ENCODE data around the gene CRIM1. TPM values are rescaled to one million over a fixed set of nuclear protein-coding genes. Genes with fewer than 3 reads are reported as not detected.

Gene CRIM1
- total RNA-seq, 1 experiment from 2014 or later, result 27.6 TPM

- Histone ChIP-seq H3K9me3 (ENCODE audit: control insufficient read depth, low read depth, low read length) (peaks cover 10% of the 10 kb centered on the region), H2BK5ac (ENCODE audit: insufficient read length, low read length) (no peak overlapping the region), H4K5ac (ENCODE audit: insufficient read length, low read depth, low read length) (no peak overlapping the region), H3K27me3 (ENCODE audit: insufficient read depth, low read length) (no peaks in the 10 kb centered on the region), H4K91ac (ENCODE audit: insufficient read length, low read depth, low read length) (no peak overlapping the region), H3K4me2 (ENCODE audit: insufficient read depth, insufficient read length, low read length) (no peak overlapping the region), H2BK12ac (ENCODE audit: insufficient read length, low read depth, low read length) (no peak overlapping the region), H3K4ac (ENCODE audit: low read depth, low read length) (no peak overlapping the region), H2BK120ac (ENCODE audit: low read depth, low read length, poor library complexity, severe bottlenecking) (no peak overlapping the region), H3K79me1 (ENCODE audit: insufficient read depth, low read depth, low read length, poor library complexity, severe bottlenecking) (no peaks in the 10 kb centered on the region), H3K14ac (ENCODE audit: insufficient read depth, low read length) (no peak overlapping the region; the same call in 1 of the 2 replicates), H3K27ac (ENCODE audit: insufficient read length, low read depth, low read length) (no peak overlapping the region), H2BK15ac (ENCODE audit: low read depth, low read length) (no peak overlapping the region), H3K56ac (ENCODE audit: insufficient read length, low read depth, low read length) (no peak overlapping the region), H3K79me2 (ENCODE audit: insufficient read depth, low read length) (no peaks in the 10 kb centered on the region), H4K20me1 (ENCODE audit: control insufficient read depth, insufficient read depth, insufficient read length) (no peaks in the 10 kb centered on the region), H3K23me2 (ENCODE audit: insufficient read length, low read depth, low read length, poor library complexity, severe bottlenecking) (no peaks in the 10 kb centered on the region), H4K8ac (replicated peaks; ENCODE audit: insufficient read length, low read depth, low read length) (no peak overlapping the region), H3K18ac (ENCODE audit: insufficient read length, low read depth, low read length) (no peak overlapping the region), H2AFZ (ENCODE audit: low read length) (no peak overlapping the region), H3K4me1 (ENCODE audit: insufficient read depth, low read length) (no peaks in the 10 kb centered on the region), H3T11ph (ENCODE audit: low read length) (no peak overlapping the region), H3K23ac (ENCODE audit: insufficient read length, low read depth, low read length) (no peak overlapping the region), H3K9ac (ENCODE audit: extremely low read depth, insufficient read length, low read length) (no peak overlapping the region), H2BK20ac (ENCODE audit: low read depth, low read length, poor library complexity, severe bottlenecking) (no peak overlapping the region), H2AK5ac (ENCODE audit: insufficient read length, low read length) (no peak overlapping the region)
- H3K9me3 Mint-ChIP-seq, result peaks cover 14 to 22% of the 10 kb centered on the region in 2 experiments
- H3K4me3 Mint-ChIP-seq, result no peak overlapping the region
- H3K36me3 Mint-ChIP-seq (ENCODE audit: insufficient read depth in 1 of 3, low read depth in 3 of 3), result peaks cover 58 to 90% (median 87%) of the 10 kb centered on the region in 3 experiments
- H3K27ac Mint-ChIP-seq, result peak overlapping the region in 1 of 3 experiments; percentile 87; a peak in 2 of 7 replicates
- no peaks in the 10 kb centered on the region for H3K27me3 Mint-ChIP-seq (ENCODE audit: low read depth)
- DNase-seq, result no peak
- TF ChIP-seq CTCF (conservative IDR thresholded peaks at IDR 0.05), result no peak
- WGBS (ENCODE audit: extremely low coverage, insufficient read length, low lambda C conversion rate), result no CpG with 5 or more reads among the region's 4 CpGs
- peaks cover 2 to 7% of the 10 kb centered on the region in 2 experiments; a peak in 1 of 4 replicates for H3K4me1 Mint-ChIP-seq
These were observed 121.7 kb downstream of the CRIM1 start for GRCh38 chr2:36477315-36477714.
